ENCODE results near the gene KAT8. TPM values are rescaled to one million over a fixed set of nuclear protein-coding genes. Genes with fewer than 3 reads are reported as not detected.

The KAT8 gene
- total and polyA plus RNA-seq, 2 of the 13 experiments (the other 11 are each of a cell fraction or from before 2014, with no cell fraction given) = 79.0 to 84.2 TPM

GRCh38 chr16:31117384-31118222 lies at the start of gene KAT8 (continued):
- no peak for TF ChIP-seq MAFF (IDR thresholded peaks at IDR 0.05; ENCODE audit: low read depth, low read length)
- TF ChIP-seq ZSCAN25 (CRISPR knock-in tag; IDR thresholded peaks at IDR 0.05) = 0 out of 2 replicates have a peak, but pooled peaks have one; percentile 11
- TF ChIP-seq, protein P1, sequence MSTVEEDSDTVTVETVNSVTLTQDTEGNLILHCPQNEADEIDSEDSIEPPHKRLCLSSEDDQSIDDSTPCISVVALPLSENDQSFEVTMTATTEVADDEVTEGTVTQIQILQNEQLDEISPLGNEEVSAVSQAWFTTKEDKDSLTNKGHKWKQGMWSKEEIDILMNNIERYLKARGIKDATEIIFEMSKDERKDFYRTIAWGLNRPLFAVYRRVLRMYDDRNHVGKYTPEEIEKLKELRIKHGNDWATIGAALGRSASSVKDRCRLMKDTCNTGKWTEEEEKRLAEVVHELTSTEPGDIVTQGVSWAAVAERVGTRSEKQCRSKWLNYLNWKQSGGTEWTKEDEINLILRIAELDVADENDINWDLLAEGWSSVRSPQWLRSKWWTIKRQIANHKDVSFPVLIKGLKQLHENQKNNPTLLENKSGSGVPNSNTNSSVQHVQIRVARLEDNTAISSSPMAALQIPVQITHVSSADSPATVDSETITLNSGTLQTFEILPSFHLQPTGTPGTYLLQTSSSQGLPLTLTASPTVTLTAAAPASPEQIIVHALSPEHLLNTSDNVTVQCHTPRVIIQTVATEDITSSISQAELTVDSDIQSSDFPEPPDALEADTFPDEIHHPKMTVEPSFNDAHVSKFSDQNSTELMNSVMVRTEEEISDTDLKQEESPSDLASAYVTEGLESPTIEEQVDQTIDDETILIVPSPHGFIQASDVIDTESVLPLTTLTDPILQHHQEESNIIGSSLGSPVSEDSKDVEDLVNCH (CRISPR knock-in tag; IDR thresholded peaks at IDR 0.05) = 0 out of 2 replicates have a peak, but pooled peaks have one; percentile 26
- peak; percentile 96 for TF ChIP-seq KDM5A (IDR thresholded peaks at IDR 0.05; ENCODE audit: borderline replicate concordance, low read length)
- TF ChIP-seq ATAD3A (CRISPR knock-in tag; IDR thresholded peaks at IDR 0.05) = peak; percentile 94
- TF ChIP-seq, protein P2, sequence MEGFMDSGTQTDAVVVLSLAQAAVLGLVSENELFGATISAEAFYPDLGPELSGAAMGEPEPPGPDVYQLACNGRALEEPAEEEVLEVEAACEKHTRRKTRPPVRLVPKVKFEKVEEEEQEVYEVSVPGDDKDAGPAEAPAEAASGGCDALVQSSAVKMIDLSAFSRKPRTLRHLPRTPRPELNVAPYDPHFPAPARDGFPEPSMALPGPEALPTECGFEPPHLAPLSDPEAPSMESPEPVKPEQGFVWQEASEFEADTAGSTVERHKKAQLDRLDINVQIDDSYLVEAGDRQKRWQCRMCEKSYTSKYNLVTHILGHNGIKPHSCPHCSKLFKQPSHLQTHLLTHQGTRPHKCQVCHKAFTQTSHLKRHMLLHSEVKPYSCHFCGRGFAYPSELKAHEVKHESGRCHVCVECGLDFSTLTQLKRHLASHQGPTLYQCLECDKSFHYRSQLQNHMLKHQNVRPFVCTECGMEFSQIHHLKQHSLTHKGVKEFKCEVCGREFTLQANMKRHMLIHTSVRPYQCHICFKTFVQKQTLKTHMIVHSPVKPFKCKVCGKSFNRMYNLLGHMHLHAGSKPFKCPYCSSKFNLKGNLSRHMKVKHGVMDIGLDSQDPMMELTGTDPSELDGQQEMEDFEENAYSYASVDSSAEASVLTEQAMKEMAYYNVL (CRISPR knock-in tag; IDR thresholded peaks at IDR 0.05; ENCODE audit: borderline replicate concordance) = 0 out of 2 replicates have a peak, but pooled peaks have one; percentile 70
- TF ChIP-seq, protein P3, sequence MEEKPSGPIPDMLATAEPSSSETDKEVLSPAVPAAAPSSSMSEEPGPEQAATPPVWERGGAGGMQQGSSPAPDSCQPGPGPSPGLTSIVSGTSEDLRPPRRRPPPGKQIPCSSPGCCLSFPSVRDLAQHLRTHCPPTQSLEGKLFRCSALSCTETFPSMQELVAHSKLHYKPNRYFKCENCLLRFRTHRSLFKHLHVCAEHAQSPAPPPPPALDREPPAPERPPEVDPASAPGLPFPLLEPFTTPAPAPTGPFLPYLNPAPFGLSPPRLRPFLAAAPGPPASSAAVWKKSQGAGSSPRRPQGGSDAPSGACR (CRISPR knock-in tag; IDR thresholded peaks at IDR 0.05) = peak; percentile 33; the same call in 1 of the 2 replicates
- peak; percentile 60; the same call in 1 of the 2 replicates for TF ChIP-seq MTA1 (CRISPR knock-in tag; IDR thresholded peaks at IDR 0.05; ENCODE audit: borderline replicate concordance)
- TF ChIP-seq GTF2F1 (IDR thresholded peaks at IDR 0.05; ENCODE audit: low read length) = 0 out of 2 replicates have a peak, but pooled peaks have one; percentile 53
- TF ChIP-seq, protein P4, sequence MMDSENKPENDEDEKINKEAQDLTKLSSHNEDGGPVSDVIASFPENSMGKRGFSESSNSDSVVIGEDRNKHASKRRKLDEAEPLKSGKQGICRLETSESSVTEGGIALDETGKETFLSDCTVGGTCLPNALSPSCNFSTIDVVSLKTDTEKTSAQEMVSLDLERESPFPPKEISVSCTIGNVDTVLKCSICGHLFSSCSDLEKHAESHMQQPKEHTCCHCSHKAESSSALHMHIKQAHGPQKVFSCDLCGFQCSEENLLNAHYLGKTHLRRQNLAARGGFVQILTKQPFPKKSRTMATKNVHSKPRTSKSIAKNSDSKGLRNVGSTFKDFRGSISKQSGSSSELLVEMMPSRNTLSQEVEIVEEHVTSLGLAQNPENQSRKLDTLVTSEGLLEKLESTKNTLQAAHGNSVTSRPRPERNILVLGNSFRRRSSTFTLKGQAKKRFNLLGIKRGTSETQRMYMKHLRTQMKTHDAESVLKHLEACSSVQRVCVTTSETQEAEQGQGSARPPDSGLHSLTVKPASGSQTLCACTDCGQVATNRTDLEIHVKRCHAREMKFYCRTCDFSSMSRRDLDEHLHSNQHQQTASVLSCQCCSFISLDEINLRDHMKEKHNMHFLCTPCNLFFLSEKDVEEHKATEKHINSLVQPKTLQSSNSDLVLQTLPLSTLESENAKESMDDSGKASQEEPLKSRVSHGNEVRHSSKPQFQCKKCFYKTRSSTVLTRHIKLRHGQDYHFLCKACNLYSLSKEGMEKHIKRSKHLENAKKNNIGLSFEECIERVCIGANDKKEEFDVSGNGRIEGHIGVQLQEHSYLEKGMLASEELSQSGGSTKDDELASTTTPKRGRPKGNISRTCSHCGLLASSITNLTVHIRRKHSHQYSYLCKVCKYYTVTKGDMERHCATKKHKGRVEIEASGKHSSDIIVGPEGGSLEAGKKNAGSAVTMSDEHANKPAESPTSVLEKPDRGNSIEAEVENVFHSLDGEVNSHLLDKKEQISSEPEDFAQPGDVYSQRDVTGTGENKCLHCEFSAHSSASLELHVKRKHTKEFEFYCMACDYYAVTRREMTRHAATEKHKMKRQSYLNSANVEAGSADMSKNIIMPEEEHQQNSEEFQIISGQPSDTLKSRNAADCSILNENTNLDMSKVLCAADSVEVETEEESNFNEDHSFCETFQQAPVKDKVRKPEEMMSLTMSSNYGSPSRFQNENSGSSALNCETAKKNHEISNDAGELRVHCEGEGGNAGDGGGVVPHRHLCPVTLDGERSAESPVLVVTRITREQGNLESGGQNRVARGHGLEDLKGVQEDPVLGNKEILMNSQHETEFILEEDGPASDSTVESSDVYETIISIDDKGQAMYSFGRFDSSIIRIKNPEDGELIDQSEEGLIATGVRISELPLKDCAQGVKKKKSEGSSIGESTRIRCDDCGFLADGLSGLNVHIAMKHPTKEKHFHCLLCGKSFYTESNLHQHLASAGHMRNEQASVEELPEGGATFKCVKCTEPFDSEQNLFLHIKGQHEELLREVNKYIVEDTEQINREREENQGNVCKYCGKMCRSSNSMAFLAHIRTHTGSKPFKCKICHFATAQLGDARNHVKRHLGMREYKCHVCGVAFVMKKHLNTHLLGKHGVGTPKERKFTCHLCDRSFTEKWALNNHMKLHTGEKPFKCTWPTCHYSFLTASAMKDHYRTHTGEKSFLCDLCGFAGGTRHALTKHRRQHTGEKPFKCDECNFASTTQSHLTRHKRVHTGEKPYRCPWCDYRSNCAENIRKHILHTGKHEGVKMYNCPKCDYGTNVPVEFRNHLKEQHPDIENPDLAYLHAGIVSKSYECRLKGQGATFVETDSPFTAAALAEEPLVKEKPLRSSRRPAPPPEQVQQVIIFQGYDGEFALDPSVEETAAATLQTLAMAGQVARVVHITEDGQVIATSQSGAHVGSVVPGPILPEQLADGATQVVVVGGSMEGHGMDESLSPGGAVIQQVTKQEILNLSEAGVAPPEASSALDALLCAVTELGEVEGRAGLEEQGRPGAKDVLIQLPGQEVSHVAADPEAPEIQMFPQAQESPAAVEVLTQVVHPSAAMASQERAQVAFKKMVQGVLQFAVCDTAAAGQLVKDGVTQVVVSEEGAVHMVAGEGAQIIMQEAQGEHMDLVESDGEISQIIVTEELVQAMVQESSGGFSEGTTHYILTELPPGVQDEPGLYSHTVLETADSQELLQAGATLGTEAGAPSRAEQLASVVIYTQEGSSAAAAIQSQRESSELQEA (CRISPR knock-in tag; IDR thresholded peaks at IDR 0.05; ENCODE audit: not compliant biosample characterization) = peak; percentile 88
- TF ChIP-seq ZNF468 (CRISPR knock-in tag; IDR thresholded peaks at IDR 0.05) = 0 out of 2 replicates have a peak, but pooled peaks have one; percentile 37
- TF ChIP-seq IRF9 (CRISPR knock-in tag; IDR thresholded peaks at IDR 0.05; ENCODE audit: borderline replicate concordance) = peak; percentile 89; the same call in 1 of the 2 replicates

Measured in HepG2 (cell line).